GM19463 (cell line): ENCODE results near the gene RBM43.
A peak's percentile ranks its signal among the peaks of the same experiment; 100 is the strongest.
"Not testable (repeated sequence)": the region's sequence is repeated elsewhere in the genome, so short reads cannot be mapped to it uniquely, and the experiment has no call there.

Experiments used
- ATAC-seq: cut with Tn5 transposase; IDR thresholded peaks from one replicate; pipeline ENCODE4 v1.9.1; 2021; ENCODE audit warnings: mild to moderate bottlenecking, moderate library complexity; ENCODE audit not compliant: unreplicated experiment

RBM43 gene

GRCh38 chr2:151269798-151270568, 8.3 kb upstream of the RBM43 start:
- ATAC-seq = no peak

GRCh38 chr2:151268085-151268484, 6.4 kb upstream of the RBM43 start:
- ATAC-seq = no peak

GRCh38 chr2:151267537-151267936, 5.9 kb upstream of the RBM43 start:
- no peak for ATAC-seq

- ATAC-seq = no peak
These were observed 4.3 kb upstream of the RBM43 start for GRCh38 chr2:151265991-151266390.

- ATAC-seq = no peak
These were observed 2.6 kb upstream of the RBM43 start for GRCh38 chr2:151264157-151264825.

GRCh38 chr2:151262629-151263028, 966 bp upstream of the RBM43 start:
- no peak for ATAC-seq

GRCh38 chr2:151261977-151262291, 271 bp upstream of the RBM43 start:
- no peak for ATAC-seq

GRCh38 chr2:151260573-151261230, 961 bp downstream of the RBM43 start:
- peak; percentile 5 for ATAC-seq

- ATAC-seq = no peak
These were observed 3.5 kb downstream of the RBM43 start for GRCh38 chr2:151258121-151258520.

GRCh38 chr2:151252646-151253045, 9.0 kb downstream of the RBM43 start:
- ATAC-seq = no peak

GRCh38 chr2:151251012-151251411, 10.7 kb downstream of the RBM43 start:
- ATAC-seq = no peak

GRCh38 chr2:151247432-151247831, 14.2 kb downstream of the RBM43 start:
- ATAC-seq = no peak

GRCh38 chr2:151246152-151246551, 15.5 kb downstream of the RBM43 start:
- ATAC-seq = no peak

DNA sequence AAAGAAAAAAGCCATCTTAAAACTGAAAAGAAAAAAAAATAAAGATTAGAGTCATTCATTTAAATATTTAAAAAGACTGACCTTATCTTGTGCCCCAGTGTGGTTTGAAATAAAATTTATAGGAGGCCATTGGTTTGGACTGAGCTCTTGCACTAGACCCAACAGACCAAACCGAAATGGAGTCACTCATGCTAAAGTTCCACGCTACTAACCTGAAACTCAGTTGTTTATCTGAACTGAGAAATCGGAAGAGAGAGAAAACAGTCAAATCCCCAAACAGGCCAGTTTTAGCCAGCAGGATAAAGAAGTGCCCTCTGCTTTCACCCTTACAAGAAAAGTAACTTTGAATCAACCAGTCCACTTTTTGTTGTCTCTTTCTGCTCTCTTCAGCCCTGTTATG, 18.2 kb downstream of the RBM43 start:
- ATAC-seq = no peak

- ATAC-seq = no peak
These were observed 20.4 kb downstream of the RBM43 start for GRCh38 chr2:151241224-151241623.

- ATAC-seq = no peak
These were observed 21.2 kb downstream of the RBM43 start for GRCh38 chr2:151240433-151240832.

DNA sequence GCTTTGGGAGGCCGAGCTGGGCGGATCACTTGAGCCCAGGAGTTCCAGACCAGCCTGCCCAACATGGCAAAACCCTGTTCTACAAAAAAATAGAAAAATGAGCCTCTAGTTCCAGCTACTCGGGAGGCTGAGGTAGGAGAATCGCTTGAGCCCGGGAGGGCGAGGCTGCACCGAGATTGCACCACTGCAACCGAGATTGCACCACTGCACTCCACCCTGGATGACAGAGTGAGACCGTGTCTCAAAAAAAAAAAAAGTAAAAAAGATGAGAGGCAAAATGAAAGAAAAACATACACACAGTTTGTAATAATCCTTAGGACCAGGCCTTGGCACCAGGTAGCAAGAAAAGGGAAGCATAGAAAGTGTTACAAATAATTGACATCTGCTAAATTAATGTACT, 22.0 kb downstream of the RBM43 start:
- ATAC-seq = no peak

DNA sequence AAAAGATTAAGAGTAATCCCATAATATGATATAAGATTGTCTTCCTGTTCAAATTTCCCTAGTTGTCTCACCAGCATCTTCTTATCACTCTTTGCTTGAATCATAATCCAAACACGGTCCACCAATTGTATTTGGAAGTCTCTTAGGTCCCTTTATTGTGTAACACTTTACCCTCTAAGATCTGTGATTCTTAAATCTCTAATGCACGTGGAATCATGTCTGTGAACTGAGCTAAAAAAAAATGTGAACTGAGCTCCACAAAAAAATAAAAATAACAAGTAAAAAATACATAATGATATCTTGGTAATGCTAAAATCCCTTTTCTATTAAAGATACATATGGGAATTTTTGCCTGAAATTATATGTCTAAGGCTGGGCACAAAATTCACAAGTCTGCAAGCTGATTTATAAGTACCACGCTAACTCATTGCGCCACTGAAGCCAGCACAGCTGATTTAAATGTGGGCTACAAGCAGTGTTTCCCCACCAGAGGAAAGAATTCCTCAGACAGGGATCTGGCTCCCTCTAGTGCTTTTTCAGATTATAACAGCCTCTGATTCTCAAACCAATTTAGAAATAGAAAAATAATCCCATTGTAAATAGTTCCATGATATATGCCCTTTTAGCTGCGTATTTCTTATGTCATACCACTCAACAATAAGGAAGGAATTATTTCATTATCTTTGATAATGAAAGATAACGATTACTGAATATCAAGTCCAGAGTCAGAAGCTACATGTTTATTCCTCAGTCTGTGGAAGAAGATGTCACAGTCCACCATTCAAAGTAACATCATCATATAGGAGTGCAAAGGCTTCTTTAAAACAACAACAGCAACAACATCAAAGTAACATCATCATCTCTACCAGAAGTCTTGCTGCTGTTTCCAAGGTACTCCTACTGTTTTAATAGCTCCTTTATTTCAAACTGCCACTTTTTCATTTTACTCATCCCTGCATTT, 22.9 kb downstream of the RBM43 start:
- ATAC-seq = peak; percentile 68

DNA sequence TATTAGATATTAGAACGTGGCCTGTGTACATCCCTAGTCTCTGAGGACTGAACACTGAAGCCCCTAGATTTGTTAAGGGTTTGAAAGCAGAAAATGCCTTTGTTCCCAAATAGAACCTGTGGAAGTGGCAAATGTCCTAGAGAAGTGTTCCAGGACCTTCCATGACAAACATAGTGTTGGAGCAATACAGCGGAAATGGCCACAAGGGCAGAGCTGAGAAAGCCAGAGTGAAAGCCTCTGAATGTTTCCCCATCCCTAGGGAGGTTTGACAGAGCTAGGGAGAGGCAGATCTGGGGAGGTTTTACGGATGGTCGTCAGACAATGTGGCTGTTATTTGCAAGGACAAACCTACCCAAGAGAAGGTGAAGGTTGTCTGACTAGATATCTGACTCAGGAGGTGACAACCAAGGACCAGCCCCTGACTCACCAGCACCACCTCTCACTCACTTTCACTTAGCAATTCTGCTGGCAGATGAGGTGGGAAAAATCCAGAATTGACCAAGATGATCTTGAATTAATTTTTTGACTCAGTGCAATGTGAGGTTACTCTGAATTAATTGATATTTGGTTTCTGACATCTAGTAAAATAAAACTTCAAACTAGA, 24.1 kb downstream of the RBM43 start:
- no peak for ATAC-seq

DNA sequence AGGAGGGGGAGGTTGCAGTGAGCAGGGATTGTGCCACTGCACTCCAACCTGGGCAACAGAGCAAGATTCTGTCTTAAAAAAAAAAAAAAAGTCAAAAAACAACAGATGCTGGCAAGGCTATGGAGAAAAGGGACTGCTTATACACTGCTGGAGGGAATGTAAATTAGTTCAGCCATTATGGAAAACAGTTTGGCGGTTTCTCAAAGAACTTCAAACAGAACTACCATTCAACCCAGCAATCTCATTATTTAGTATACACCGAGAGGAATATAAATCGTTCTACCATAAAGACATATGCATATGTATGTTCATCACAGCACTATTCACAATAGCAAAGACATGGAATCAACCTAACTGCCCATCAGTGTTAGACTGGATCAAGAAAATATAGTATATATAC, 27.9 kb downstream of the RBM43 start:
- not testable (repeated sequence) for ATAC-seq

- ATAC-seq = not testable (repeated sequence)
These were observed 28.4 kb downstream of the RBM43 start for GRCh38 chr2:151233288-151233687.
